ENCODE measurements around the gene BNC2. TPM values are rescaled to one million over a fixed set of nuclear protein-coding genes. Genes with fewer than 3 reads are reported as not detected.

Gene BNC2
- total and polyA plus RNA-seq, 2 of the 4 experiments (the other 2 are of a cell fraction) = 15.5 to 45.2 TPM

GRCh38 chr9:16664211-16664610 lies 206.3 kb downstream of the BNC2 start:
- Histone ChIP-seq H3K79me1 (ENCODE audit: low read depth in 1 of 2, low read length in 2 of 2) (peaks cover 23 to 28% of the 10 kb centered on the region in 2 experiments), H4K5ac (ENCODE audit: low read depth, low read length) (no peak overlapping the region), H3K23ac (ENCODE audit: low read depth, low read length) (no peak overlapping the region), H3K36me3 (ENCODE audit: control insufficient read depth, insufficient read depth, low read length) (peaks cover 1% of the 10 kb centered on the region; the same call in 1 of the 2 replicates), H3K9ac (ENCODE audit: low read depth, low read length) (no peak overlapping the region), H2BK15ac (ENCODE audit: low read depth, low read length) (no peak overlapping the region), H3K9me3 (ENCODE audit: control insufficient read depth, insufficient read depth, low read length) (no peaks in the 10 kb centered on the region), H3K4me1 (ENCODE audit: control insufficient read depth, insufficient read depth, low read length) (no peaks in the 10 kb centered on the region), H4K20me1 (ENCODE audit: insufficient read depth, low read length) (no peaks in the 10 kb centered on the region), H2AFZ (replicated peaks; ENCODE audit: low read length, poor library complexity) (no peak overlapping the region), H3K18ac (ENCODE audit: low read depth, low read length) (no peak overlapping the region), H3K4ac (ENCODE audit: low read depth, low read length) (no peak overlapping the region), H3K27ac (ENCODE audit: insufficient read depth, low read length) (no peak overlapping the region), H3K14ac (replicated peaks; ENCODE audit: low read depth, low read length) (0 out of 2 replicates have a peak overlapping the region, but pooled peaks have one; percentile 45), H2BK120ac (ENCODE audit: low read depth, low read length) (no peak overlapping the region), H4K8ac (ENCODE audit: low read depth in 2 of 2, low read length in 2 of 2) (no peak overlapping the region), H2AK9ac (replicated peaks; ENCODE audit: low read depth, low read length, poor library complexity) (no peak overlapping the region), H2BK5ac (ENCODE audit: low read depth, low read length, poor library complexity, severe bottlenecking) (no peak overlapping the region), H3K4me2 (ENCODE audit: low read depth, low read length) (no peak overlapping the region), H3K27me3 (ENCODE audit: control insufficient read depth, insufficient read depth, low read length) (no peaks in the 10 kb centered on the region), H2BK20ac (ENCODE audit: low read depth, low read length) (no peak overlapping the region), H4K91ac (ENCODE audit: insufficient read depth, low read depth, low read length) (no peak overlapping the region), H3K56ac (ENCODE audit: extremely low read depth, insufficient read depth, low read length) (no peak overlapping the region), H2AK5ac (ENCODE audit: low read depth, low read length) (no peak overlapping the region), H3K9me1 (ENCODE audit: insufficient read depth, low read length) (peaks cover 5% of the 10 kb centered on the region; the same call in 1 of the 2 replicates), H3K4me3 (ENCODE audit: insufficient read depth, low read depth, low read length) (no peak overlapping the region)
- no peak for ATAC-seq (ENCODE audit: low read depth)
- intact Hi-C loops (cut with micrococcal nuclease) = no loop called here
- in situ Hi-C loops (cut with MboI; ENCODE audit: low sequenced_read_pairs) = no loop called here
- ChIA-PET POLR2A (ENCODE audit: unreplicated experiment) (no interaction called here), CTCF (no interaction called here)
- peak; percentile 29 for DNase-seq
- BruUV-seq (replicated peaks) = no TSS peak
- 100% methylated on average over 1 of the region's 2 CpGs; no CpG with 5 or more reads in 1 of the 2 experiments for WGBS, 2 experiments (ENCODE audit: extremely low coverage in 2 of 2, insufficient read length in 1 of 2)
- dilution Hi-C loops (cut with HindIII; ENCODE audit: low sequenced_read_pairs, unreplicated experiment) = no loop called here
- TF ChIP-seq ELK1 (IDR thresholded peaks at IDR 0.05; ENCODE audit: borderline replicate concordance, low read depth, low read length) (no peak), RCOR1 (IDR thresholded peaks at IDR 0.05; ENCODE audit: insufficient replicate concordance, low read length) (no peak)
